GM19372 (cell line): ENCODE results near the gene ZBTB2.
A peak's percentile ranks its signal among the peaks of the same experiment; 100 is the strongest.
"Not testable (repeated sequence)": the region's sequence is repeated elsewhere in the genome, so short reads cannot be mapped to it uniquely, and the experiment has no call there.

Experiments used
- ATAC-seq: cut with Tn5 transposase; IDR thresholded peaks from one replicate; pipeline ENCODE4 v1.9.1; 2021; ENCODE audit warnings: mild to moderate bottlenecking, low read depth, moderate library complexity; ENCODE audit not compliant: unreplicated experiment

ZBTB2 gene

GRCh38 chr6:151338651-151339200 is 52.6 kb downstream of the ZBTB2 start:
- no peak for ATAC-seq

GRCh38 chr6:151335930-151336329 is 55.4 kb downstream of the ZBTB2 start:
- ATAC-seq = no peak

GRCh38 chr6:151330130-151330696 is 61.1 kb downstream of the ZBTB2 start:
- no peak for ATAC-seq

- no peak for ATAC-seq
Measured at GRCh38 chr6:151327101-151327500, 64.3 kb downstream of the ZBTB2 start.

GRCh38 chr6:151326116-151326825 is 65.1 kb downstream of the ZBTB2 start:
- ATAC-seq = no peak

GRCh38 chr6:151325075-151326050 is 66.0 kb downstream of the ZBTB2 start:
- ATAC-seq = no peak

- no peak for ATAC-seq
Measured at GRCh38 chr6:151324488-151324825, 66.9 kb downstream of the ZBTB2 start.

- peak; percentile 75 for ATAC-seq
Measured at GRCh38 chr6:151323791-151324487, 67.4 kb downstream of the ZBTB2 start.

- ATAC-seq = no peak
Measured at GRCh38 chr6:151322570-151322969, 68.8 kb downstream of the ZBTB2 start.

- no peak for ATAC-seq
Measured at GRCh38 chr6:151321438-151321837, 69.9 kb downstream of the ZBTB2 start.

GRCh38 chr6:151320140-151320539 is 71.2 kb downstream of the ZBTB2 start:
- no peak for ATAC-seq

- no peak for ATAC-seq
Measured at GRCh38 chr6:151317995-151318365, 73.4 kb downstream of the ZBTB2 start.

GRCh38 chr6:151317103-151317994 is 74.0 kb downstream of the ZBTB2 start:
- ATAC-seq = no peak

GRCh38 chr6:151315661-151316060 is 75.7 kb downstream of the ZBTB2 start:
- ATAC-seq = not testable (repeated sequence)
